LoVo (cell line): ENCODE results near the gene CCDC71L.

ENCODE experiments used
- DNase-seq: peaks from one replicate; pipeline ENCODE4 v3.0.0-alpha.2; 2016; ENCODE audit warnings: low spot score

CCDC71L gene

DNA sequence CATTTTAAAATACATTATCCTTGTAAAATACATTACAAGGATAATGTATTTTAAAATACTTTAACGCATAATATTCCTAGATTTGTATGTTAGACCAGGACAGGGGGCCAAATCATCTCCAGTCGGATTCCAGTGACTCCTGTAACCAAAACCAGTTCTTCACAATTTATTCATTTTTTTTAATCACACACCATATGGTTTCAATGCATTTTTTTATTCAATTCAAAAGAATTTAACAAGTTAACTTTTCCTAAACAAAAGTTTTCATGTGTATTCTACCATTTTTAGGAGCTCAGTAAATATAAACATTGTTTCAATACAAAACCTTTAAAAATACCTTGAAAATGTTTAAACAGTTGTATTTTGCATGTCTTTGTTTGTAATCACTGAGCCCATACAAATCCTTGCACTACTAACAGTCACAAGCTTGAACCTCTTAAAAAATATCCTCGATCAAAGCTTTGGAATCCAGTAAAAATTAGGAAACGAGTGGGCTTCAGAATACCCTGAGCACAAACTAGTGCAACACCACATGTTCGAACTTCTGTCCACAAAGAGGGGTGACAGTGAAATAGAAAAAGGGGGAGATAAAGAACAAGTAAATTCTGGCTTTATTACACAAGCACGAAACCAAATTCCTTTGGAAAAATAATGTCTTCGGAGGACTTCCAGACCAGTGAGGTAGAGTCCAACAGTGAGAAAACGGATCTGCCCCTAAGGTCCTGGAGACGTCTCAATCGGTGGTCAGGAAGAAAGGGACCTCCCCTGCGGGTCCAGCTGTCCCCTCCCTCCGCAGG lies 1.6 kb downstream of the CCDC71L start:
- no peak for DNase-seq

- no peak for DNase-seq
These were observed 2.4 kb downstream of the CCDC71L start for GRCh38 chr7:106658316-106659165.

DNA sequence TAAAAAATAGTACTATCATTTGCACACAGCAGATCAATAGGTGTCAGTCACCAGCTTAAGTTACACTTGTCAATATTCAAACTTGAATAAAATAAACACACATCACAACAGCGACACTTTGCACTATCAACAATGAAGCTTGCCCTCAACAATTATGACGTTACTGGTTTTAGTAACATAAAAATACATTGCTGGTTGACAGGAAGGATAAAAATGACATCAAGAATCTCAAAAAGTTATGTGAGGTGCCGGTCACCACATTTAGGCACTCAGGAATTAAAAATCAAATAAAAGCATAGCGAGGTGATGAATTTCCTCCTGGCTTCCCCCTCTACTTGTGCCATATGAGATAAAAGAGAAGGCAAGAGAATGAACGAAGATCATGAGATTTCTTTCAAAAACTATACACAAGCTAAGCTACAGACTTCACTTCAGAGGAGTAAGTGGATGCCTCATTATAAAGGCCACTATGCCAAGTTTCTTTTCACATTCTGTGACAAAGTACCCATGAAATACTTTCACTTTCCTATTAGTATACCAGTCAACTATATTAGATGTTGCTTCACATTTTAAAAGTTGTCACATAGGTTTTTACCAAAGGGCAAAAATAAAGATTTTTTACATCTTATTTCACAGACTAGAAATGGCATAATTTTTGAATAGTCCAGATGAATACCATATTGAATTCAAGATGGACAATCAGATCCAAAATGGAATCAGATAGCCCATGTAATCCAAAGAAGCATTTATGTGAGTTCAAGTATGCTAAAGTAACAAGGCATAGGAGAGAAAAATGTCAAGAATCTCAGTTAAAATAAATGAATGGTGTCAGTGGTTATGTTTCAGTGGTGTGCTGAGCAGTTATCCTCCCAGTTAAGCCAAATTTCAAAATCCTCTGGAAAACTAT lies 3.6 kb downstream of the CCDC71L start:
- no peak for DNase-seq

- DNase-seq, result no peak
These were observed 5.1 kb downstream of the CCDC71L start for GRCh38 chr7:106655703-106656498.

- no peak for DNase-seq
These were observed 7.5 kb downstream of the CCDC71L start for GRCh38 chr7:106653488-106653887.

GRCh38 chr7:106652909-106653308 lies 8.0 kb downstream of the CCDC71L start:
- no peak for DNase-seq

DNA sequence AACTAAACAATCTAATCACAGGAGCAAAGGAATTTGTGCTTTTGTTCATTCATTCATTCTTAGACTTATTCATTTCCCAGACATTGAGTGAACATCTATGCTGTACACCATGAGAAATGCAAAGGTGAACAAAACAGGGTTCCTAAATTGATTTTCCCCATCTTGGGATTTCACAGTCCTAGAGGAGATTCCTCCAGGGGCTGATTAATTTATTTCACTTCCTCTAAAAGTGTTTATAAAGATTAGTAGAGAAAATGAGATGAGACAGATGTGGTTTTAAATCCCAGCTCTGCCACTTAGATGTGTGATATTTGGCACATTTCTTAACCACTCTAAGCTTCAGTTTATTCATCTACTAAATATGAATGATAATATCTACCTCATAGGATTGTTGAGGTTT lies 8.9 kb downstream of the CCDC71L start:
- DNase-seq, result no peak

- no peak for DNase-seq
These were observed 14.7 kb downstream of the CCDC71L start for GRCh38 chr7:106646256-106646655.

GRCh38 chr7:106644999-106645398 lies 16.0 kb downstream of the CCDC71L start:
- no peak for DNase-seq

DNA sequence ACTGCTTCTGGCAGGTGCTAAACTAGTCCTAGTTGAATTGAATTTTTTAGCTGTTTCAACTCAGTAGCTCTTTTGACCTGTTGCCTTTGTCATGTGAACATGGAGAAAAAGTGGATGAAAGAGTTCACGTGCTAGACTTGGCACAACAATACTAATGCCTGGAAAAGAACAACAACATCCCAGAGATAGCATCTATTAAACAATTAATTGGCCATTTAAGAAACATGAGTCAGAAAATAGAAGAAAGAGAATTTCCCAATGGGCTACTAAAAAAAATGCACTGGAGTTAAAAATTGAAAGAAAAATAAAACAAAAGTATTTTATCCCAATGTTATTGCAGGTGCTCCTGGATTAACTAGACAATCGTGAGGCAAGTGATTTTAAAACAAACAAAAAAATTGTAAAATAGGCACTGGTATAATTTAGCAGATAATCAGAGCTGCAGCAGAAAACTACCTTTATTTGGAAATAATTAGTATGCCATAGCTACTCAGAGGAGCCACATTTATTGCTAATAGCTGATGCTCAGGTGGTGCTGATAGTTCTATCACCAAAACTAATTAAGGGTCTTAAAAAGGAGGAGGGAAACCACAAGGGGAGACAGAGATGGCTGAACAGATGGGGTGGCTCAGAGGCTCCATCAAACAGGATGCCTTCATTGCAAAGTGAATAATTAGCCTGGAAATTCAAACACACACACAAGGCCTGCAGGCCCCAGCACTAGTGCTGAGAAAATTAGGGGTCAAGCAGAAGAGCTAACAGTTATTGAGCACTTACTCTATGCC lies 17.6 kb downstream of the CCDC71L start:
- DNase-seq, result no peak

DNA sequence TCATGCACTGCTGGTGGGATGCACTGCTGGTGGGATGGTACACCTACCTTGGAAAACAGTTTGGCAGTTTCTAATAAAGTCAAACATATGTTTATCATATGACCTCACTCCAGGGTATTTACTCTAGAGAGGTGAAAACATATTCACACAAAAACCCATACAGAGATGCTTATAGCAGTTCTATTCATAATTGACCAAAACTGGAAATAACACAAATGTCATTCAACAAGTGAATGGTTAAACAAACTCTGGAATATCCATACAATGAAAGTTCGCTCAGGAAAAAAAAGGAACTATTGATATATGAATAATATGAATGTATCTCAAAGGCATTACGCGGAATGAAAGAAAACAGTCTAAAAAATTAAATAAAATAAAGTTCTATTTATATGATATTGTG lies 19.5 kb downstream of the CCDC71L start:
- DNase-seq, result no peak

DNA sequence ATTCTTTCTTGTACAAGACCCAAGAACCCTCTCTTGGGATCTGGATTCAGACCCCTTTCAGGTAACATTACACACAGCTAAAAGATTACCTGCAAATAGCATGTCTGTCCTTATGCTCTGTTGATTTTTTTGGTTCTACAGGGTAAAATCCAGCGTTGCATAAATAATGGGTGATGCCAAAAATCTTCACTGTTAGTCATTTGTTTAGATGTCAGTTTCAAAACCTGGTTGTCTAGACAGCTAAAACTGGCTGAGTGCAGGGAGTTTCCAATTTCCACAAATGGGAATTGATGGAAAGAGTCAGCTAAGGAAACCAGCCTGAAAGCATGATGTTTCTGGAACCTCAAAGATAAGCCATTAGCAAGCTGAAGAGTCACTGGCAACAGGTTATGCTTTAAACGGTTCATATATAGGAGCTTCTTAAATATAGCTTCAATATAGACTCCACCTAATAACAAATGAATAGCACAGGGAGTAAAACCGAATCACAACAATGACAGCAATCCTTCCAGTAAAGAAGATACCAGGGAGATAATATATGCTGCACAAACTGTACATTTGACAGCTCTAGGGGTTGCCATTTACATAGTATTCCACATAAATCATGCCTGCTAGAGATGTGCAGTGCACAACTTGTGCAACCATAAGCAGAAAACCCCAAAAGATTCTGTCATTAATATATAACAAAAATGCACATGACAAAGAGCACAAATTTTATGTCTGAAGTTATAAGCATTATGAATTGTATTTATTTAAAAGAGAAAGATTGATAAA lies 20.4 kb downstream of the CCDC71L start:
- no peak for DNase-seq

GRCh38 chr7:106639476-106640334 lies 21.3 kb downstream of the CCDC71L start:
- DNase-seq, result no peak

GRCh38 chr7:106635411-106635810 lies 25.5 kb downstream of the CCDC71L start:
- no peak for DNase-seq

DNA sequence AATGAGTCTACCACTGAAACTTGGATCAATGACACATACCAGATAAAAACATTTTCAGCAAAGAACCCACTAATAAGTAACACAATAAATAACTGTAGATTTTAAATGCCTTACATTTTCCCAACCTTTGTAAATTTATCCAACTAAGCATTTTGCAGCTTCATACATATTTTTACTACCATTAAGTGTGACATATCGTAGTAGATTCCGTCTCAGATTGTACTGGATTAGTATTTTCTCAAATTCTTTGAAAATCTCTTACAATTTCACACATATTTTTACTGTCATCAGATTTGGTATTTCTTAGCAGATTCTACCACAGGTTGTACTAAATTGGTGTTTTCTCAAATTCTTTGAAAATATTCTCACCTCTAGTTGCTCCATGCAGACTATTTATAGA lies 26.0 kb downstream of the CCDC71L start:
- DNase-seq, result no peak

DNA sequence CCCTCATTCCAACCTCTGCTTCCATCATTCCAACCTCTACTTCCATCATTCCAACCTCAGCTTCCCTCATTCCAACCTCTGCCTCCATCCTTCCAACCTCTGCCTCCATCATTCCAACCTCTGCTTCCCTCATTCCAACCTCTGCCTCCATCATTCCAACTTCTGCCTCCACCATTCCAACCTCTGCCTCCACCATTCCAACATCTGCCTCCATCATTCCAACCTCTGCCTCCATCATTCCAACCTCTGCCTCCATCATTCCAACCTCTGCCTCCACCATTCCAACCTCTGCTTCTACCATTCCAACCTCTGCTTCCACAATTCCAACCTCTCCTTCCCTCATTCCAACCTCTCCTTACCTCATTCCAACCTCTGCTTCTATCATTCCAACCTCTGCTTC lies 30.3 kb downstream of the CCDC71L start:
- no peak for DNase-seq

DNA sequence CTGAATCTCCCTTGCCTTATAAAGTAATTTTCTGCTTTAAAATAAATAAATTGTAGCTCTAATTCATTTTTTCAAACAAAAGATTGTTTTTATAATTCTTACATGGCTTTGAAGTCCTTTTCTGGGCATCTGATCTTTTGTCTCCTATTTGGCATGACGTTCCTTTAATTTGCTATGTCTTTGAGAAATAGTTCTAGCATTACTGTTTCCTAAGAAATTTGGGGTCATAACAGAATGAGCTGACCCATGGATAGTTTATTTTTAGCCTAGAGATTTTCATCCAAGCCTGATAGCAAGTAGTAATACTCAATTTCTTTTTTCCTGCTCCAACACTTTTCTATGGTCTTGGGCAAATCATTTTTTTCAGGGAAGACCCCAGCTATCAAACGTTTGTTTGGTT lies 31.4 kb downstream of the CCDC71L start:
- DNase-seq, result no peak

DNA sequence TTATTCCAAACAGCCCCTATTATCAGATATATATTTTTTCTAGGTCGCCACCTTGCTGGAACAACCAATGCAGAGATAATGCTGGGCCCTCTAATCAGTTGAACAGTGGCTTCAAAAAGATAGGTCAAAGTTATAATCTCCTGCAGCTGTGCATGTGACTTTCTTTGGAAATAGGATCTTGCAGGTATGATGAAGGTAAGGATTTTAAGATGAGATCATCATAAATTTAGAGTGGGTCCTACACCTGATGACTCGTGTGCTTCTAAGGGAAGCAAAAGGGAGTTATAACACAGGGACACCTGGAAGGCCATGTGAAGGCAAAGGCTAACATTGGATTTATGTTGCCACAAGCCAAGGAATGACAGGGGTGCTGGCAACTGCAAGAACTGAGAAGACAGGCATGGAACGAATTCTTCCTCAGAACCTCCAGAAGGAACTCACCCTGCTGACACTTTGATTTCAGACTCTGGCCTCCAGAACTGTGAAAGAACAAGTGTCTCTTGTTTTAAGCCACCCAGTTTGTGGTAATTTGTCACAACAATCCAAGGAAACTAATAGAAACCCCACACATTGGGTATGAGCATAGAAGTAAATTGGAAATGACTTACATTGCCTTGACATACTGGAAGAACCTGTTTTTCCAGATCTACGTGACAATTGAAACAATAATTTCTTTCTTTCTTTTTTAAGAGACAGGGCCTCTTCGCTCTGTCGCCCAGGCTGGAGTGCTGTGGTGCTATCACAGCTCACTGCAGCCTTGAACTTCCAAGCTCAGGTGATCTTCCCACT lies 34.4 kb downstream of the CCDC71L start:
- DNase-seq, result peak; percentile 51
